ENCODE measurements around the gene SPAG16.

Gene SPAG16

DNA sequence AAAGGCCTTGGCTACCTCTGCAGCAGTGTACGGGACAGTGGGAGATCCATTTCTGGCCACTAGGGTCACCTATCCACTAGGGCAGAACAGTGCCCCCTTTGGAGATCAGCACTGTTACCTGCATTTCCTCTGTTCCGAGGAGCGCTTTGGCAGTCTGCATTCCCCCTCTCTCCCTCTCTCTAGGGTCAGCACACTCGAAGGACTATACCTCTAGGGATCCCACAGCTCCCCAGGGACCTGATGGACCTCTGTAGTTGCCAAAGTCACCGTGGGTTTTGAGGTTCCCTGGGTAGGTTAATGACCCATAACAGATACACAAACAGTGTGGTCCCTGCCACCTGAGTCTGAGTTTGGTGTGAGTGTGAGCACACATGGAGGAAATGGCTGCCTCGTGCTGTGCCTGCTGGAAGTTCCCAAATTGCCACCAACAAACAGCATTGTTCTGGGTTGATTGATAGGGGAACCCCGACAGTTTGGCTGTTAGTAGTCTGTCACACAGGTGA lies 1026.8 kb downstream of the SPAG16 start:
- no peak for DNase-seq

DNA sequence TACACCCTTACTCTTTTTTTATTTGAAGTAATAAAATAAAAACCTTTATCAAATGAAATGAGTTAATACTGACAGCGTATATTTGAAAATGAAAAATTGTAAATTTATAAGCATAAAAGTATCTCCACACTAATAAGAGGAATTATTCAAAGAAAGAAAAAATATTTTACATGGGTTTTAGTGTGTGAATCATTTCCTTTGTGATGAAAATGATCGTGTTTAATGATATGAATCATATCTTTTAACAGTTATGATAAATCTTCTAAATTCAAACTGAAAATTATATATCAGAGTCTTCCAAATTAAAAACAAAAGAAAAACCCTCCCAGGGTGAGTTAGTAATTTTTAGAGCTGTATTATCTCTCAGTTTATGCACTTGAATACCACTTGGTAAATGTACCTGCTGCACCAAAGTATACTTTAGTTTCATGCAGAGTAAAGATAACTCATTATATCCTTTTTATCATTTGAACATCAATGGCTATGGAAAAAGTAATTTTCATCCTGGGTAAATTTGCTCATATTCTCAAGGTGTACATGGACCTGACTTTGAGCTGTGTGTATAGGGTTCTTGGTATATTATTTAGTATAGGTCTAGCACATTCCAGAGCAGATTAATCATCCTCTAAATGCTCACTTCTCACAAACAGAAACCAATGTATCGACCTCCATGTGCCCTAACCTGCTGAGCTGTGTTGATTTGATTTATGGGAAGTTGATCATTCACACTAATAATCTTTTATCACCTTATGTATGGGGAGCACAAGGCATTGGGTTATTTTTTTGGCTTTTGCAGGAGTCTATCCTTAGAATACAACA lies 1027.9 kb downstream of the SPAG16 start:
- no peak for DNase-seq

DNA sequence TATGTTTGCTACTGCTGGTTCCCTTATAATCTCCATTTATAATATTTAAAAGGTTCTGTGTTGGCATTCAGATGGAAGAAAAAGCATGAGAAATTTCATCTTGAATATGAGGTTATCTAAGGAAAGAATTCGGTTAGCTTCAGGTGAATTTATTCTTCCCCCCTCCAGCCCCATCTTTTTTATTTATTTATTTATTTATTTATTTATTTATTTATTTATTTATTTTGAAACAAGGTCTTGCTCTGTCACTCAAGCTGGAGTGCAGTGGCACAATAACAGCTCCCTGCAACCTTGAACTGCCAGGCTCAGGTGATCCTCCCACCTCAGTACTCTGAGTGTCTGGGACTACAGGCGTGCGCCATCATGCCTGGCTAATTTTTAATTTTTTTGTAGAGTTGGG lies 1031.1 kb downstream of the SPAG16 start:
- DNase-seq: no peak

DNA sequence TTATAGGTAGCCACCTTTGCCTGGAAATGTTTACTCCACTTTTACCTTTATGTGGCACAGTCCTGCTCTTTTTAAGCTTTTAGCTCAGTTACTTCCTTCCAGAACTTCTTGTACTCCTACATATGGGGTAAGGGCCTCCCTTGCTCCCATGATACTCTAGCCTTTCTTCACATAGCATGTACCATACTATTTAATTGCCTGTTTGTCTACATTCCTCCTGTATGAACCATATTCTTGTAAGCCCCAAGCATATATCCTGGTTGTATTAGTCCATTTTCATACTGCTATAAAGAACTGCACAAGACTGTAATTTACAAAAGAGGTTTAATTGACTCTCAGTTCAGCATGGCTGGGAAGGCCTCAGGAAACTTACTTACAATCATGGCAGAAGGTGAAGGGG lies 1035.9 kb downstream of the SPAG16 start:
- DNase-seq: no peak

DNA sequence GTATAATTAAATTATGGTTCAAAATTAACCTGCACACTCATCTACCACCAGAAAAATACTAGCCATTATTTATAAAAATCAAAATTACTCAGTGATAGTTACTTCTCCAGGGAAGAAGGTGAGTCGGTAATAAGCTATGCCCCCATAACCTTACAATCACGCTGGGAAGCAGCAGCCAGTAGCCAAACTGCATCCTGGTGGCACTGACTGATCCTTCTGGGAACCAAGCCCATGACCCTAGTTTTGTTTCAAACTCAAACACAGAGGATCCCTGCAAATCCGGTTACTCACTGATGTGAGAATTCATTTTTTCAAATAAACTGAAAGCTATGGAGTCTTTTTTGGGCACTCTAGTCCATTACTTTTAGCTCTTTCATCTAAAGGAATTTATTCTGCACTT lies 1038.4 kb downstream of the SPAG16 start:
- DNase-seq: no peak

DNA sequence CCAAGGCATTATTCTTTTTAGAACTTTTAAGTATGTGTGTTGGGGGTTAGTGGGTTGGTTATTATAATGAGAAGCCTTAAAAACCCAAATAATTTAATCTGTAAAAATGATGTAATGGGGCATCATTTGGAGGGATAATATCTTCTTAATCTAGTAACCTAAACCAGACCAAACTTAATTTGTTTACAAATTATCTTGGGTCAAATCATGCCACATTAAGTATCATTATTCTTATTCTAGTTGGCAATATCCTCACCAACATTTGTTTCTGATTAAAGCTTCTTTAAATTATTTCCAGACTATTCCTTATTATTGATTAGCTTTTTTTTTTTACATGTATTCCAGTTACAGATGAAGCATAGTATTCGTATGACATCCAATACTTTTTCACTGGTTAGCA lies 1041.1 kb downstream of the SPAG16 start:
- no peak for DNase-seq

DNA sequence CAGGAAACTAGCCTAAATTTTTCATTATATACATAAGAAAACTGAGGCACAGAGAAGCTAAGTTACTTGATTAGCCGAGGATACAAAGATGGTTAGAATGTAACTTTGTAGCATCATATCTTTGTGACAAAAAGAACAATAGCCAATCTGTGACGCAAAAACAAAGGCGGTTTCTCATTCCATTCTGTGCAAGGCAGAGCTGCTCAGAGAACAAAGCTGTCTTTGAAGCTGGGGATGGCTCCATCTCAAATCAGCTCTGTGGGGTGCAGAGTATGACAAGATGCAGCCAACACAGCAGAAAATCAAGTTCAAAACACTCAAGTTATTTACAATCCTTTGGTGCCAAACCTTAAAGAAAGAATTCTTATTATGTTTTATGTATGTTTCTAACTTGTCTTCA lies 1044.7 kb downstream of the SPAG16 start:
- DNase-seq: no peak

DNA sequence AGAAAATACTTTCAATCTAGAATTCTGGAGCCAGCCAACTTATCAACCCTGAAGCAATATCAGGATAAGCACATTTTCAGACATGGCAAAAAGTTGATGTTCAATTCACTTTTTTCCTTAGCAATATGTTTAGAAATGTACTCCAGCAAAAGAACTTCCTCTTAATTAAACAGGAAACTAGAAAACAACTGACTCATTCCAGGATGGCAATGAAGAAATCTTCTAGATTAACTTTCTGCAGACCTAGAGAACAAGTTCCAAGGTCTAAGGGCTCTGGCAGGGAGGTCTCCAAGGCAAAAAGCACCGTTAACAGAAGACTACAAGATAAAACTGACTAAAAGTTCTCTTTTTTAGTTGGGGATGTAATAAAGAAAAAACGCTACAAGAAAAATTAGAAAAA lies 1057.4 kb downstream of the SPAG16 start:
- DNase-seq: no peak

DNA sequence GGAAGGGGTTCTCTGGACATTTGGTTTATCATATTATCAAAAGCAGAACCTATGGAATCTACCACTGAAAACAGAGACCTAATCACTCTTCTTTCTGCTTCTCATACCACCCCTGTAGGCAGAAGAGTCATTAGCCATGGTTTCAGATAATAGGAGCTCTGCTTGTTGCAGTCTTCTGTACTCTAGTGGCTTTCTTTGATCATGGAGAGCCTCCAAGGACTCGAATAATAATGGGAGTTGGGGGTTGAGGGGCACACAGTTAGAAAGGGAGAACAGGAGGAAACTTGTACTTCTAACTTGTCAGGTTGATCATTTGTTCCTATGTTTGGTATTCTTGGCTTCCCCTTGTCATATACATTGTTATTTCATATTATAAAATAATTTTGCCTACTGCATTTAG lies 1074.2 kb downstream of the SPAG16 start:
- no peak for DNase-seq

DNA sequence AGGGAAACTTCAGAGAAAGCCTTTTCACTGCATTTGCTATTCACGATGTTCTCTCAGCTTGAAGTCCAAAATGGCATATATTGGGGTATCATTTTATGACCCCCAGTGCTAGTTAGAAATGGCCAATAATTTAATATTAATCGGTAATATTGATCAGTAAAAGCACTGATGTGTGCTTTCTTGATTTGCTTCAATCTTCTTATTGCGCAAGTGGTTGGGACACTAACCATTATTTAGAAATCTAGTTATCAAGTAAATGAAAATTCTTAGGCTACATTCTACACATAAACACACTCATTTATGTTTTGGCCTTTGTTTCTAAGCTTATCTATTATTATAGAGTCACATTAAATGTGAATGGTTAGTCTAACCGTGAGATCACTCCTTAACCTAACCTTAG lies 1076.9 kb downstream of the SPAG16 start:
- DNase-seq: no peak

DNA sequence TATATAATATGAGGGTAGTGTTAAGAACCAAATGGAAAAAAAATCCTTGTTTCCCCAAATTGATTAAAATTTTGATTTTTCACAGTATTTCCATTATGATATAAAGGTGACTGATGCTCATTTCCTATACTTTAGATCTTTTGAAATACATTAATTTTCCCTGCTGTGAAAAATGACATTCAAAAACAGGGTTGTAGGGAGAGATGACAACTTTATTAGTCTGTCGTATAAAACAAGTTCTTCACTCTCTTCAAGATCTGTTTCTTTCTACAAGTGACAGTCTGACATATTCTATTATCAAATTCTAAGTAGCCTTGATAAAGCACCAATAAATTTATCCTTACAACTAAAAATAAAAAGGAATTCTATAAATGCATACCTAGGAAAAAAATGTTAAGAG lies 1081.3 kb downstream of the SPAG16 start:
- DNase-seq: no peak

DNA sequence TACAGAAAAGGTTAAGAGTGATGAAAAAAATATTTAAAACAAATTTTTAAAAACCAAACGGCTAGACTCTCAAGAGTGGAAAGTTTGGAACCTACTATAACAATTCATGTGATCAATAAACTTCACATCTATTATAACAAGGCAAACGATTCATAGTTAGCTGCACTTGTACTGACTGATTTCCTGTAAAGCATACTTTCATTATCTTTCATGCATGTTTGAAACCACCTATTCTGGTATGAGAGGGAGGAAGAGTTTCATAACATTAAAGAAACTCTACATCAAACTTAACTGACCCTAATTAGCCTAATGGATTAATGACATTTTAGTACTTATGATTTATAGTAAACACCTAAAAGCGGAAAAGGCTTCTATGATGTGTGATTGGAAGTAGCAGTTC lies 1082.9 kb downstream of the SPAG16 start:
- no peak for DNase-seq

DNA sequence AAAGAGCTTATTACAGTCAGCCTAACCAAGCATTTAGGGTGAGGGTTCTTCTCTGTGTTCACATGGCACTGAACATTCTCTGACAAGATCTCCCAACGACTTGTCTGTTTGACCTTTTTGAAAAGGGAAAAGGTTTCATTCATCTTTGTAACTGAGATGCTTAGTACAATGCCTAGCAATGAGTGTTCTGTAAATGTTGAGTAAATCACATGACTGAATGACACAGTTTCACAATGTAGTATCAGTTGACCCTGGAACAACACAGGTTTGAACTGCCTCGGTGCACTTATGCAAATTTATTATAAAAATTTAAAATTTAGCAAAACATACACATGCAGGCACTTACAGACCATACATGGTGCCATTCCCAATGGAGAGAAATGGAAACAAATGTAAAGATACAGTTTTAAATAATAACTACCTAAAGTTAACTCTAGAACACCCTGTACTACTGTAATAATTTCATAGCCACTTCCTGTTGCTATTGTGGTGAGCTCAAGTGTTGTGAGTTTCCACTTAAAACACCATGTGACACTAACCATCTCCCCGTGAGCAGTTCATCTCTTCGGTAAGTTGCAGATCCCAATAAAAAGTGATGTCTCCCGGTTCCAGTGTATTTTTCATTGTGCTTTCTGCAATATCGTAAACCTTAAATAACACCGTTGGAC lies 1092.5 kb downstream of the SPAG16 start:
- no peak for DNase-seq

DNA sequence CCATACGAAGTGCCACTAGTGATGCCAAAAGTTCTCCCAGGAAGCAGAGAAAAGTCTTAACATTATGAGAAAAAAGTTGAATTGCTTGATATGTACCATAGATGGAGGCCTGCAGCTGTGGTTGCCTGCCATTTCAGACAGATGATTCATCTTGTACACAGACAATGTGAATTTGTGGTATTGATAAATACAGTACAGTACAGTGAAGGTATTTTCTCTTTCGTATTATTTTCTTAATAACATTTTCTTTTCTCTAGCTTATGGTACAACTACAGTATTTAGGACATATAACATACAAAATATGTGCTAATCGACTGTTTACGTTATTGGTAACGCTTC lies 1093.0 kb downstream of the SPAG16 start:
- DNase-seq: no peak

DNA sequence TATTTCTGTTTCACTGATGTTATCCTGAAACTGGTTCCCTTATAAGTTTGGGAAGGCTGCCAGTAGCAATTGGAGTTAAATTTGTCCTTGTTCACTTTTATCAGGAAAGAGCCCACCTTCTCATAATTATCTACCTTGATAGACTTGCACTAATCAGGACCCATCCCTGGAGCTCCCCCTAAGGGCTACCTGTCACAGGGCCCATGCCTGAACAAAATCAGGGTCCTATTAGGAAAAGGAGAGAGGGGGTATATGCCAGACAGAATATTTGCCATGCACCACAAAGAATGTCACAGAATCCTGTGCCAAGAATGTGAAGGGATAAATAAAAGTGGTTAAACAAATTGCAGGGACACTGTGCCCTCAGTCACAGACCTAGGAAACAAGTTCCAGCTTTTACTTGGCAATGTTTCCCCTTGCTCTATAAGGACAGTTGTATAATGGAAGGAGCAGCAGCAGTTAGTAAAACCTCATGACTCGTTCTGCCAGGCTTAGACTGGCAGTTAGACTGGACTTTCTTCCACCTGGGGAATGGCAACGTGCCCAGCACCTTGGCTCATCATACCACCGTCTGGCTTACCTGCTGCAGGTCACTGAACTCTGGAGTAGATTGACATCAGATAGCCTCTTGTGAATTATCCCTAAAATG lies 1094.3 kb downstream of the SPAG16 start:
- no peak for DNase-seq

DNA sequence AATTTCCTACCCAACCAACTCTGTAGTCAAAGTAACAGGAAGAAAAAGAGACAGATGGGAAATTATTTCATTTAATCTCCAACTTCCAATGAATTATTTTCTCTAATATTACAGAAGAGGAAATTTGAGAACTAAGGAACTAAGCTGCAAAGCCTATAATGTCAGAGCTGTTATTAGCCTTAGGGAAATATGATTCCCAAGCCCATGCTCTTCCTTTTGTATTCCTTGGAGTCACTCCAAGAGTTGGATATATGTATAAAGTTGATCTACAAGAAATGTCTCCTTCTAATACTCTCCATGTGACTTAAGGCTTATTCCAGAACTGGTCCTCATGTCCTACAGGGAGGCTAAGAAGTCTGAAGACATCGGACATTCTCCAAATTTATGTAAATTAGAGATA lies 1095.0 kb downstream of the SPAG16 start:
- no peak for DNase-seq

DNA sequence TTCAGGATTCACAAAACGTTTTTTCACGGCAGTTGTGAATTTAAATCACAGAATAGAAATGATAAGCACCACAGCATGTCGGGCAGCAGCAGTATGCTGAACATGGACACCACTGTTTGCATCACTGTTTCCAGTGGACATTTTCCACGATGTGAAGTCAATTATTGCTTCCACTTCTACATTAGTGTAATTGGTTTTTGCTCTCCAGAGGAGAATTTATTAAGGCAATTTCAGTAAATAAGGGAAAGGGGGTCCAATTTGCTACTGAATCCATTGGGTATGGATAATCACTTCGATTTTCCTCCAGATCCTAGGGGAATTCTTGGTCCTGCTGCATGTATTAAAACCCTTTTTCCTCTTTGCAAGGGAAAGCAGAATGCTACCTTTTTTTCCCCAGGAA lies 1096.4 kb downstream of the SPAG16 start:
- no peak for DNase-seq

DNA sequence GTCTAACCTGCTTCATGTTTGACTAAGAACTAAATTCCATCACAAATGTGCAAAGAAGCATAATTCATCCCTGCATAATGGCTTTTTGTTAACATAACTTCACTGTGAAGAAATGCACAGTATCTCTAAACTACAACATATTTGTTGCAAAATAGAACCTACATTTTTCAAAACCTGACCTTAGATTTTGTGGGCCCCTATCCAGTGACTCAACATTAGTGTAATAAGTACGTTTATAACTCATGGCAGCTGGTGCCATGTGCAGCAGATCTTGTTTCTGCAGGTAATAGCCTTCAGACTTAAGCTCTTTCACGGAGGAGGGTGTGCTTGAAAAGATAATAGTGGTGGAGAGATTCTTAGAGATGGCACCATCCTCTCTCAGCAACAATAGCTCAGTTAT lies 1098.0 kb downstream of the SPAG16 start:
- no peak for DNase-seq

DNA sequence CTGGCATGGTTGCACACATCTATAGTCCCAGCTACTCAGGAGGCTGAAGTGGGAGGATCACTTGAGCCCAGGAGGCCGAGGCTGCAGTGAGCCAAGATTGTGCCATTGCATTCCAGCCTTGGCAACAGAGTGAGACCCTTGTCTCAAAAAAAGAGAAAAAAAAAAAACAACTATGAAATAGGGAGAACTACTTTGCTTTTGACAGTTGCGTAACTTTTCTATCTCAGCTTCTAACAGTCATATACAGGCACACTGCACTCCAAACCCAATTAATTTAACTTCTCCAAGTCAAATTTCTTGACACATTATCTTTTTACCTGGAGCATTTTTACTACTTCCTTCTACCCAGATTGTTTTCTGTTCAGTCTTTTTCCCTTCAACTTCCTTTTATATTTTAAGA lies 1102.5 kb downstream of the SPAG16 start:
- no peak for DNase-seq

DNA sequence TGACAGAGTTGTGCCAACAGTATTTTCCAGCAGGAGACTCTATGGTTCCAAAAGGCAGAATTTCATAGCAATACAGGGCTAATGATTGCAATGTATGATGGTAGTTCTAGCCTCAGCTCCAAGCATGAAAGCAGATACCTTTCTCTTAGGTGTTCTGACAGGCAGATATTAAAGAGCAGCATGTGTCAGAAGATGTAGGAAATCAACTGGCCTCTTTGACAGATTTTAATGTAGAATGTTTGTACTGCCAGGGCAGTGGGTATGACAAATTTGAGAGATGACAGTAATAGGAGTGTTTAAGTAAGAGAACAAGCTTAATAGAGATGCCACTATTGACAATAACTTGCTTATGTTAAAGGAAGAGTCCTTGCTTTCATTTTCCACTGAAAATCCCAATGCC lies 1105.1 kb downstream of the SPAG16 start:
- no peak for DNase-seq

DNA sequence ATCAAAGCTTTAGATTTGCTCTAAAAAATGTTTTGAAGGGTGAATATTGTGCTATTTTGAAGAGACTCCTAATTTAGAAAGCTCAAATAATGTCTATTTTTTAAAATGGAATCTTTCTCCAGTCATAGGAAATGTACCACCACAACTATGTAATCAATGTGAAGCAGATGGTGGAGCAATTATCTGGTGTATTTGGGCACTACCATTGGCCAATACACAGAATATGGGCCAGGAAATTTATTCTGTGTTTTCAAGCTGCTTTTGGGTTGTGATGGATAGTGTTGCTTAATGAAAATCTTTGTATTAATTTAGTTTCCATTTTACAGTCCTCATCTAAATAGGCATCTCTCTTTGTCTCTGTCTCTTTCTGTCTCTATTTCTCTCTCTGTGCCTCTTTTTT lies 1109.5 kb downstream of the SPAG16 start:
- no peak for DNase-seq

DNA sequence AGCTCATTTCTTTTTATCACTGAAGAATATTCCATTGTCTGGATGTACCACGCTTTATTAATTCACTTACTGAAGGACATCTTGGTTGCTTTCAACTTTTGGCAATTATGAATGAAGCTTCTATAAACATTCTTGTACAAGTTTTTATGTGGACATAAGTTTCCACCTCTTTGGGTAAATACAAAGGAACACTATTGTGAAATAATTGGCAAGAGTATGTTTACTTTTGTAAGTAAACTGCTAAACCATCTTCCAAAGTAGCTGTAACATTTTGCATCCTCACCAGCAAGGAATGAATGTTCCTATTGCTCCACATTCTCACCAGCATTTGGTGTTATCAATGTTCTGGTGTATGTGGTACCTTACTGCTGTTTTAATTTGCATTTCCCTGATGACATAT lies 1110.8 kb downstream of the SPAG16 start:
- no peak for DNase-seq

DNA sequence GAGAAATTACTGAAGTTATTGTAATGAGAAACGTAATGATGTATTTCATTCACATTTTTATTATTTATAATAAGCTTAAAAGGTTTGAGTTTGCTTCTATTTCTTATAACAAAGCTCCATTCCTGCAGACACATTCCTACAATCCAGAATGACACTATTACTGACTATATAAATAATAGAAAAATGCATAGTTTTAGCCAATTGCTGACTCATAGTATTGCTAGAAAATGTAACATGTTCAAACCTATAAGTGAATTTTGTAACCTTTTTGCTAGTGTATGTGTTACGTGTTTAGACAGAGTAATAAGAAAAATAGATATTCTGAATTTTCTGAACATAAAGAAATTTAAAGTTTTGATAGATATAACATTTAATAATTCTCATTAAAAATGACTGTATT lies 1117.3 kb downstream of the SPAG16 start:
- no peak for DNase-seq

DNA sequence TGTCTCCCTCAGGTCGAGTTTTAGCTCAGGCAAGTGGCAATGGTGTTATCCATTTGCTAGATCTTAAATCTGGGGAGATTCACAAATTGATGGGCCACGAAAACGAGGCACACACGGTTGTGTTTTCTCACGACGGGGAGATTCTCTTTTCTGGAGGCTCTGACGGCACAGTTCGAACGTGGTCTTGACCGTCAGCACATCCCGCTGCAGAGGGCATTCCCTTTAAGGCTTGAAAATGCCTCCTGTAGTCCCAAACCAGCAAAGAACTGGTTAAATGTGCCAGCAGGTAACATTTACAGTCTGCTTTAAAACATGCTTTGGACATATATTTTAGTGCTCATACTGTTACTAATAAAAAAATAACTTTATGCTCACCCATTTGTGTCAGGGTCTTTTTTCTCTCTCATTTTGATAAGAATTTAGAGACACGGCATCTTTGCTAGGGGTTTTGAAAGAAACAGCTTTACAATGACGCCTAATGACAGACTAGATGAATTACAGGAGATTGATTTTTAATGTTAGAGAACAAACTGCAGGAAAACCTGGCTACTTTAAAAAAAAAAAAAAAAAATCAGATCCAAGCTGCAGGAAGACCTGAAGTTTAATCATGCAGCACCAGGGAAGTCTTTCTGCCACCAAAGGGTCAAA lies 1126.0 kb downstream of the SPAG16 start:
- no peak for DNase-seq
